Prostate gland (tissue), 2 donors: ENCODE data around the gene B4GALNT3. TPM values are rescaled to one million over a fixed set of nuclear protein-coding genes. Genes with fewer than 3 reads are reported as not detected.

Experiments used
- DNase-seq: peaks from one replicate; pipeline ENCODE4 v3.0.0-alpha.2; 2019; ENCODE audit warnings: low spot score
- H3K27ac ChIP-seq, 2 donors: fragments of 200-600 bp; sonication (generic); 2 replicates each; pipeline ENCODE4 v1.5.1; 2017 to 2019
- H3K27me3 ChIP-seq: fragments of 200-600 bp; sonication (generic); replicated peaks from 2 replicates; pipeline ENCODE4 v1.5.1; 2019; ENCODE audit not compliant: insufficient read depth
- H3K36me3 ChIP-seq, 2 donors: fragments of 200-600 bp; sonication (generic); 1 replicate in 1 of 2; 2 replicates in 1 of 2; pipeline versions ENCODE4 v1.5.1 to v1.8.1; 2017 to 2019
- H3K4me1 ChIP-seq: fragments of 200-600 bp; sonication (generic); replicated peaks from 2 replicates; pipeline ENCODE4 v1.5.1; 2019
- H3K4me3 ChIP-seq, 2 donors: fragments of 200-600 bp; sonication (generic); 2 replicates each; pipeline ENCODE4 v1.5.1; 2017 to 2019
- H3K9me3 ChIP-seq: fragments of 200-600 bp; sonication (generic); 2 replicates; pipeline ENCODE4 v1.5.1; 2017
- CTCF ChIP-seq, 4 experiments: fragments of 200-600 bp in 2 of 4; fragments of 450-650 bp in 2 of 4; sonication (generic) in 2 of 4; IDR thresholded peaks; 1 replicate in 3 of 4; 2 replicates in 1 of 4; pipeline ENCODE4 v1.5.1; 2016 to 2019; ENCODE audit warnings: antibody characterized with exemption in 4 of 4, mild to moderate bottlenecking in 2 of 4, moderate library complexity in 2 of 4
- POLR2A ChIP-seq: fragments of 450-650 bp; IDR thresholded peaks from one replicate; pipeline ENCODE4 v1.6.1; 2016; ENCODE audit warnings: antibody characterized with exemption, mild to moderate bottlenecking
- POLR2AphosphoS5 ChIP-seq: sonication (generic); formaldehyde crosslinking; IDR thresholded peaks from one replicate; pipeline ENCODE4 v1.6.1; 2017; ENCODE audit warnings: antibody characterized with exemption
- WGBS: methylation state at CpG from one replicate; pipeline ENCODE4 v1.1.5; 2018; 5-methylcytosine and 5-hydroxymethylcytosine counted together
- intact Hi-C: fragments of 100-400 bp; cut with DNase I; formaldehyde crosslinking; loops from one replicate; pipeline ENCODE4 v1.14.2; 2022
- total RNA-seq, 2 donors: library from RNA; depleted of rRNA; stranded (reverse); fragments of >200 nt; gene quantifications; one replicate each; pipeline ENCODE4 v1.1.0, GENCODE V29; 2016

Gene B4GALNT3
- total RNA-seq, 2 donors from 2014 or later, result 7.1 to 16.3 TPM

GRCh38 chr12:565589-566105 is 105.9 kb downstream of the B4GALNT3 start:
- Histone ChIP-seq H3K36me3 (no peaks in the 10 kb centered on the region), H3K27me3 (no peaks in the 10 kb centered on the region), H3K27ac (no peak overlapping the region), H3K9me3 (no peaks in the 10 kb centered on the region), H3K4me3 (no peak overlapping the region), H3K4me1 (peaks cover 2% of the 10 kb centered on the region)
- intact Hi-C loops, result no loop called here
- no peak for TF ChIP-seq POLR2AphosphoS5
- no peak for DNase-seq
- 92% methylated on average over 21 of the region's 21 CpGs for WGBS

GRCh38 chr12:568486-568885 is 108.7 kb downstream of the B4GALNT3 start:
- H3K36me3 ChIP-seq, result no peaks in the 10 kb centered on the region
- H3K4me1 ChIP-seq, result peaks cover 2% of the 10 kb centered on the region
- H3K4me3 ChIP-seq, result no peak overlapping the region
- intact Hi-C loops, result loop anchor here (2.0 kb wide), 1 partner anchor 246 kb away; no protein-coding TSS in a partner anchor
- 84% methylated on average over 6 of the region's 6 CpGs for WGBS
- no peak for DNase-seq
- H3K9me3 ChIP-seq, result no peaks in the 10 kb centered on the region
- no peak for TF ChIP-seq POLR2A
- no peak for TF ChIP-seq CTCF (IDR thresholded peaks at IDR 0.05)
- no peak for TF ChIP-seq POLR2AphosphoS5
- no peak overlapping the region for H3K27ac ChIP-seq
- no peaks in the 10 kb centered on the region for H3K27me3 ChIP-seq

- Histone ChIP-seq H3K4me1 (peaks cover 2% of the 10 kb centered on the region), H3K36me3 (no peaks in the 10 kb centered on the region), H3K9me3 (no peaks in the 10 kb centered on the region), H3K27ac (no peak overlapping the region), H3K4me3 (peak overlapping the region in 1 of 2 donors; percentile 47), H3K27me3 (no peaks in the 10 kb centered on the region)
- TF ChIP-seq POLR2A (no peak), CTCF (IDR thresholded peaks at IDR 0.05) (no peak), POLR2AphosphoS5 (no peak)
- no peak for DNase-seq
- WGBS, result 76% methylated on average over 6 of the region's 6 CpGs
- intact Hi-C loops, result loop anchor here (2.0 kb wide), 1 partner anchor 246 kb away; no protein-coding TSS in a partner anchor
These were observed 109.4 kb downstream of the B4GALNT3 start for GRCh38 chr12:569091-569676.

GRCh38 chr12:569803-570434 is 110.2 kb downstream of the B4GALNT3 start:
- H3K36me3 ChIP-seq, result no peaks in the 10 kb centered on the region
- intact Hi-C loops, result loop anchor here (2.0 to 10.0 kb wide), 6 partner anchors 72 to 1025 kb away; partner anchors contain the start of genes FBXL14, RAD52 and WNK1
- 2% methylated on average over 31 of the region's 44 CpGs for WGBS
- TF ChIP-seq CTCF (IDR thresholded peaks at IDR 0.05), result peak; percentile 88 to 96 (median 90)
- TF ChIP-seq POLR2AphosphoS5, result peak; percentile 52
- peak; percentile 11 for TF ChIP-seq POLR2A
- H3K4me1 ChIP-seq, result peaks cover 2% of the 10 kb centered on the region
- no peaks in the 10 kb centered on the region for H3K9me3 ChIP-seq
- H3K27me3 ChIP-seq, result no peaks in the 10 kb centered on the region
- peak overlapping the region; percentile 82 to 90 for H3K27ac ChIP-seq
- peak overlapping the region; percentile 46 to 47 for H3K4me3 ChIP-seq
- peak; percentile 77 for DNase-seq

GRCh38 chr12:570435-570920 is 110.7 kb downstream of the B4GALNT3 start:
- intact Hi-C loops, result loop anchor here (2.0 to 10.0 kb wide), 5 partner anchors 72 to 1024 kb away; partner anchors contain the start of genes FBXL14, RAD52 and WNK1
- peak; percentile 44 for DNase-seq
- 6% methylated on average over 22 of the region's 22 CpGs for WGBS
- TF ChIP-seq POLR2A (no peak), POLR2AphosphoS5 (peak; percentile 45), CTCF (IDR thresholded peaks at IDR 0.05) (no peak)
- peak overlapping the region; percentile 46 to 47 for H3K4me3 ChIP-seq
- no peaks in the 10 kb centered on the region for H3K36me3 ChIP-seq
- peak overlapping the region; percentile 82 to 90 for H3K27ac ChIP-seq
- H3K9me3 ChIP-seq, result no peaks in the 10 kb centered on the region
- peaks cover 2% of the 10 kb centered on the region for H3K4me1 ChIP-seq
- H3K27me3 ChIP-seq, result no peaks in the 10 kb centered on the region
